Measurements from ENCODE around the gene DBP.
A peak's percentile ranks its signal among the peaks of the same experiment; 100 is the strongest.

GRCh38 chr19:48644839-48645619 lies 7.8 kb upstream of the DBP start:
- TF ChIP-seq CTCF (conservative IDR thresholded peaks at IDR 0.05 in 1 of 2, IDR thresholded peaks at IDR 0.05 in 1 of 2; ENCODE audit: low read depth in 1 of 2, low read length in 2 of 2), result no peak
- peak; percentile 44 for TF ChIP-seq EZH2 (IDR thresholded peaks at IDR 0.05; ENCODE audit: low read length, missing control alignments)
